GM18526 (cell line): ENCODE data around the gene RNF144A.

Experiments used
- POLR2A ChIP-seq: IDR thresholded peaks from 3 replicates; pipeline ENCODE4 v1.6.1; 2011; ENCODE audit not compliant: insufficient read length; ENCODE audit errors: extremely low read depth

The RNF144A gene

GRCh38 chr2:6893876-6894482 is 23.2 kb upstream of the RNF144A start:
- no peak for TF ChIP-seq POLR2A

DNA sequence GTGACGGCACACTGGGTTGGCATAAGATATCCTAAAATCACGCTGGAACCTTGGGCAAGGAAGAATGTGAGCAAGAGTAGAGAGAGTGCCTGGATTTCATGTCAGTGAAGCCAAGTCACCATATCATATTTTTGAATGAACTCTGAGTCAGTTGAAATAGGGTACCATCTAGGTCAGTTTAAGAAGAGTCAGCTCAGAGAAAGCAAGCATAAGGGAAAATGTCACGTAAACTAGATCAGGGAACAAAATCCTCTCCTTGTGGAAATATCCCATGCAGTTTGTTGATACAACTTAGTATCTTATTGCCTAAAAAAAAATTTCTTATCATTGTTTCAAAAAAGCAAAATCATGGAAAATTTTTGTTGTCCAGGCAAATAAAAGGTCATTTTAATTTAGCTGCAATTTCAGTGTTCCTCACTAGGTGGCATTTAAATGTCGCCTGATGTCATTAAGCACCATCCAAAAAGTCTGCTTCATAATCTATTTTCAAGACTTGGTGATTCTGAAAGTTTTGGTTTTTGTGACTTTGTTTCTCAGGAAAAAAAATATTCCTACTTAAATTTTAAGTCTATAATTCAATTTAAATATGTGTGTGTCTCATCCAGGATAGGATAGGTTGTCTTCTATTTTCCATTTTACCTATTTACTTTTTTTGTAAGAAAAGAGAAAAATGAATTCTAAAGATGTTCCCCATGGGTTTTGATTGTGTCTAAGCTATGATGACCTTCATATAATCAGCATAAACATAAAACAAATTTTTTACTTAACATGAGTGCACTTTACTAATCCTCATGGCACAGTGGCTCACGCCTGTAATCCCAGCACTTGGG is 20.1 kb upstream of the RNF144A start:
- no peak for TF ChIP-seq POLR2A

GRCh38 chr2:6905668-6906067 is 11.5 kb upstream of the RNF144A start:
- TF ChIP-seq POLR2A: no peak

GRCh38 chr2:6906165-6906741 is 11.0 kb upstream of the RNF144A start:
- no peak for TF ChIP-seq POLR2A

- TF ChIP-seq POLR2A: no peak
Observed at GRCh38 chr2:6908291-6908690, 8.9 kb upstream of the RNF144A start.

DNA sequence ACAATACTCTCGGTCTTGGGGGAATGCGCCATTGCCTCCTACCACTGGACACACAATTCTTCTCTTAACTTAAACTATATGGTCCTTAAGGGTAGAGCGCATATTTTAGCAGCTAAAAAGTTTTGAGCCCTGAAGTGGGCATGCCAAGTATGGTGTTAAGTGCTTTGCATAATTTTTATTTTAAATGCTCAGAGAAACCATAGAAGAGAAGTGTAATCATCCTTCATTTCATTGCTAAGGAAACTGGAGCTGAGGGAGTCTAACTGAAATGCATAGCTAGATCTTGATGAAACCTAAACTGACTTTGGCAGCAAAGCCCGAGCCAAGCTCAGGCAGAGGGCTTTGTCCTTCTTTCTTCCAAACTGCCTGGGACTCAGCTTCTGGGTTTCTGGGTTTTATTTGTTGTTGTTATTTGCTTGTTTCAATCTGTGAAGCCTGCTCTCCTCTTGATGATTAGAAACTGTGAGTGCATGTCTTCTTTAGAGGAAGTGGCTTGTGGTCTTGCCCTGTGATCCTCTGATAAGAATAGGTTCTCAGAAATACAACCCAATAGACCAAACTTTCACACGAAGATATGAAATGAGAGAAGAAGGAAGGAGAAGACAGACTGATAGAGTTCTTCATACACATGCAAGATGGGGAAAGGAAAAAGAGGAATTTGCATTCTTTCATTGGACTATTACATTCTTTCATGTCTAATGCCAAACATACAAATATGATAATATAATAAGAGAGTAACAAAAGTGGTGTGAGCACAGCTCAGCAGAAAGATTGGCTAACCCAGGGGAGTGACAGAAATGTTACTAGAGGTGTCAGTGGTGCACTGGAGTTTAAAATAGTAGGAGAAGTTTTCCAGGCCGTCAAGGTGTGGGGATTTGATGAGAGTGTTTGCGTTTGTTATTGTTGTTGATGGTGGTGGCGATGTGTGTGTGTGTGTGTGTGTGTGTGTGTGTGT is 7.5 kb upstream of the RNF144A start:
- TF ChIP-seq POLR2A: no peak

DNA sequence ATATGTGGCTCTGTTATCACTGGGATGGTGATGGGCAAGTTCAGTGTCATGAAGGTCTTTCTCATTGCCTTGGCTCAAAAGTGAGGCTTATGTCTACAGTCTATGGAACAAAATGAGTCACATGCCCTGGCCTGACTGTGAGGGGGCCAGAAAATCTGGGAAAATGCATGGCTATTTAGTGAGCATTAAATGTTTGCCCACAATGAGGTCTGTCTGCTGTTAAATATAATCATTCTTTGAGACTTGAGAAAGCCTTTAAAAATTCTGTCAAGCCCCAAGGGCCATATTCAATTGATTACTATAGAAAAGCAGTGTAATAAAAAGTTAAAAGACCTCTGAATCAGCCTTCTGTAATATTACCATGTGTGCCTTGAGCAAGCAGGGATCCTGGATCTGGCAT is 5.5 kb upstream of the RNF144A start:
- no peak for TF ChIP-seq POLR2A

DNA sequence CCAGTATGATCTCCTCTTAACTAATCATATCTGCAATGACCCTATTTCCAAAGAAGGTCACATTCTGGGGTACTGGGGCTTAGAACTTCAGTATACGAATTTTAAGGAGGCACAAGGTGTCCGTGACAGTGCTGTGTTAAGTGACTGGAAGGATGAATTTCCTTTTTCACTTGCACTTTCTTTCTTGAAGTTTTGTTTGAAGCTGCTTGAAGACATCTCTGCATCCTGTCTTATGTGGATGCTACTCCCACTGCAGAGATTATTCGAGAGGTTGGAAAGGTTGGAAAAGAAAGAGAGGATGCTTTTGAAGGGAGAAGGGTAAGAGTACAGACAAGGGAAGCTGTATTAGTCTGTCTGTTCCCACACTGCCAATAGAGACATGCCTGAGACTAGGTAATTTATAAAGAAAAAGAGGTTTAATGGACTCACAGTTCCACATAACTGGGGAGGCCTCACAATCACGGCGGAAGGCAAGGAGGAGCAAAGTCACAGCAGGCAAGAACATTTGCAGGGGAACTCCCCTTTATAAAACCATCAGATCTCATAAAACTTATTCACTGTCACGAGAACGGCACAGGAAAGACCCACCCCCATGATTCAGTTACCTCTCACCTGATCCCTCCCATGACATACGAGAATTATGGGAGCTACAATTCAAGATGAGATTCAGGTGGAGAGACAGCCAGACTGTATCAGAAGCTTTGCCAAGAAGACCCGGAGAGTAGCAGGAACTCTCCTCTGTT is 3.6 kb upstream of the RNF144A start:
- no peak for TF ChIP-seq POLR2A

DNA sequence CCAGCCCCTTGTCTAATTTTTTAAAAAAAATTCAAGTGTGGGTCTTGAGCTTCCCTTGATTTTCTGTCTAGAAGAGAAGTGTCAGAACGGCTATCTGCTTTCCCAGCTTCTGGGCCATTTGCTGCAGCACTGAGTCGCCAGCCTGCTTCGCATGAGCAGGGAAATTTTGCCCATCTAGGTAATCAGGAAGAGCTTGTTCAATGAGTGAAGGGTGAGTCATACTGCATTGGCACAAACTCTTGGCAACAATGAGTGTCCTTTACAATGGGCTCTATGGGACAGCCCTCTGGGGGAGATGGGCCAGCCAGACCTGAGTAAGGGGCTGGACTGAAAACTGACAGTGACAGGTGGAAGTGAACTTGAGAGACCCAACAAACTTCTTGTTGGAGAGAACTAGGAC is 2.4 kb upstream of the RNF144A start:
- no peak for TF ChIP-seq POLR2A

DNA sequence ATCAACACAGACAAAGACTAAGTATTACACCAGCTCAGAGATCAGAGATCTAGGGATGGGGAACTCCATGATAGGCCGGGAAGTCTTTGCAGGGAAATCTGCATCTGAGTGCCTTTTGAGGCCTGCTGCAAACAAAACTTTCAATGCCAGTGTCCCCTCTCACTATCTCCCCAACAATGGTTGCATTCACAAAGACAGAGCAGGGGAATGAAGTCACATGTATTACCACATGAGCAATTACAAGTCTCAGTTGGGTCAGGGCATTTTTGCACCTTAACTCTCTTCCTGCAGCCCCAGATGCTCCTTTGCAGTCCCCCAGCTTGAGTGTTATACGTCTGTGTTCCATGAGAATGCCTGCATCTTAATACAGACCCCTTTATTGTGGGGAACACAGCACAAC is 1.8 kb upstream of the RNF144A start:
- TF ChIP-seq POLR2A: no peak

DNA sequence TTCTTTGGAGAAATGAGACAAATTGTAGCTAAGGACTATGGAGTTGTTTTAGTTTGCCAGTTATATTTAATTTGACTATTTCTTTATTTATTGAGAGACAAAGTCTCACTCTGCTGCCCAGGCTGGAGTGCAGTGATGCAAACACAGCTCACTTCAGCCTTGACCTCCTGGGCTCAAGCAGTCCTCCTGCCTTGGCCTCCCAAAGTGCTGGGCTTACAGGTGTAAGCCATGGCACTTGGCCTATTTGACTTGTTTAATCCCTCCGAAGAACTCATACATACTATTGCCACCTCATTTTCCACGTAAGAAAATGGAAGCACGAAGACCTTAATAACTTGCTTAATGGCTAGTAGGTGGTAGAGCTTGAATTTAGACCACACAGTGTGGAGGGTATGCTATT is 988 bp upstream of the RNF144A start:
- no peak for TF ChIP-seq POLR2A

GRCh38 chr2:6916736-6917070 is 509 bp upstream of the RNF144A start:
- TF ChIP-seq POLR2A: no peak

- TF ChIP-seq POLR2A: no peak
Observed at GRCh38 chr2:6917761-6918421, 679 bp downstream of the RNF144A start.
